ENCODE measurements around the gene CRADD.
"Not testable (repeated sequence)": the region's sequence is repeated elsewhere in the genome, so short reads cannot be mapped to it uniquely, and the experiment has no call there.

The CRADD gene

DNA sequence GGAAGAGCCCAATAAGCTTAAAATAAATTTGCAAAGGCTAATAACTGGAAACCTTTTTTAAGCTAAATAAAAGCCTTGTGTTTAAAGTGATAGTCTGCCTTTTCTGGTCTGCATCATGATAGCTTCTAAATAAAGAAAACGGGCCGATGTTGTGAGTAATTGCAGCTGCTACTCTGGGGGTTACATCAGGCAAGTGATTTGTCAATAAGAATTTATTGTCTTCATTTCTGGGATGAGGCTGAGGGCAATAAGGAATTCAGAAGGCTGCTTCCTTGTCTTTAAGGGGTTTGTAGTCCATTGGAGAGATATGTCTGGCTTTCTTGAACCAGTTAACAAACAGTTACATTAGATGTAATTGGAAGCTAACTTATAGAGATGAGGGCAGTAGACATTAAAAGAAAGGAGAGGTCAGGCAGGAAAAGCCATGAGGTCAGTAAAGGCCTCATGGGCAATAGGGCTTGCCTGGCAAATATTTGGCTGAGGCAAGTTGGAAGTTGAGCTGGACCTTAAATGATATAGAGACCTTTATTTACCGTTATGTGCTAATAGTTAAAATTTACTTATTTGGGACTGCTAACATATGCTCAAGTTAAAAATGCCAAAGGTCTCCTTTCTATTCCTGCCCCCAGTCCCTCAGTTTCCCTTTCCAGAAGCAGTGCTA lies 85.0 kb downstream of the CRADD start:
- DNase-seq, result no peak

DNA sequence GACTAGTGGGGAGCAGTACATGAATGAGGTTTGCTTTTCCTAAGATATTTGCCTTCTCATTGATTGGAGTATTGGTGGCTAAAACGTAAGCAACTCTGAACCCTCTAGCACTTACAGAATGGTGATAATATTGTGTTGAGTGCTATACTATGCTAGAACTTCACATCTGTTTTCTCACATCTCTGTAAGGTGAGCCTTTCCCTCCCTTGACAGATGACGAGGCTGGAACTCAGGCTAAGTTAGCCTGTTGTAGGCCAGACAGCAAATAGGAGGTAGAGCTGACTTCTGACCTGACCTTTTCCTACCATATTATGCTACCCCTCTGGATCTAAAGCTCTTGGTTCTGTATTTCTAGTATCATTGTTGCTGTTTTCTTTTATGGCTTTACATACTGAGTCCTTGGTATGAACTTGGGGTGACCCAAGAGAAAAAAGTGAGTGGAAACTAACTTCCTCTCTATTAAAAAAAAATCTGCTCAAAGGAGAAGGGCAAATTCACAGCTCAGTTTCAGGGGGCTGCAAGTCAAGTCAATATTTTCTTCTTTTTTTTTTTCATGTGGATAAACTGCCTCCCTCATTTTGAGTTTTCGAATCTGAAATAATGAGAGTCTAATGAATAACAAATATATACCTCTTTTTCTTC lies 85.9 kb downstream of the CRADD start:
- no peak for DNase-seq

DNA sequence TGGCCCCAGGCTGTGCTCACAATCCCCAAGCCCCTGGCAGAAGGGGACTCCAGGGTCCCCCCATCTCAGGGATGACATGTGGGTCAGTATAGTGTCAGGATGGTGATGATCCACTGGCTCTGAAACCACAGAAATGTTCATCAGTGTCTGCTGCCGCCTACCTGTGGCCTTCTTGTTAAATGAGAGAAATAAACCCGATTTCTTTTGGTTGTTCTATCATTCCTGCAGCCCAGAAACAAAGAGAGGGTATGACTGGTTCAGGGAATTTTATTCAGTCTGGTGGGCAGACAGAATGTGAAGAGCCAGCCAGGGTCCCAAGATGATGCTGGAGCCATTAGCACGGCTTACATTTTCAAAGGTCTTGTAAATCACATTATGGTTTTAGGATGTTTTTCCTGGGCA lies 86.6 kb downstream of the CRADD start:
- DNase-seq, result no peak

DNA sequence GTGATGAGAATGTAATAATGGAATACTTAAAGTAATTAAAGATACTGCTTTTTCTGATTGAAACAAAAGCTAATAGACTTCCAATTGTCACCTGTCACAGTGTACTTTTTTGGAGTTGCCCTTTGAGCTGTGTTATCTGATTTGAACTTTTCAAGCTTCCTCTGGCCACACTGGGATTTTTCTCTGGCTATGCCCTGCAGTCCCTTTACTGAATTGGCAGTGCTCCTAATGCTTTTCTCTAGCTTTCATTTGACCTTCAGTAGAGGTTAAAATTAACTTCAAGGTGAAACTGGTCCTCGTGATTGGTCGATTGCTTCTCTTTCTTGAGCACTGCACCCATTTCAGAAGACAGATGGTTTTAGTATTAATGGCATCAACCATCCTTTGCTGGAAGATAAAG lies 89.2 kb downstream of the CRADD start:
- DNase-seq, result no peak

DNA sequence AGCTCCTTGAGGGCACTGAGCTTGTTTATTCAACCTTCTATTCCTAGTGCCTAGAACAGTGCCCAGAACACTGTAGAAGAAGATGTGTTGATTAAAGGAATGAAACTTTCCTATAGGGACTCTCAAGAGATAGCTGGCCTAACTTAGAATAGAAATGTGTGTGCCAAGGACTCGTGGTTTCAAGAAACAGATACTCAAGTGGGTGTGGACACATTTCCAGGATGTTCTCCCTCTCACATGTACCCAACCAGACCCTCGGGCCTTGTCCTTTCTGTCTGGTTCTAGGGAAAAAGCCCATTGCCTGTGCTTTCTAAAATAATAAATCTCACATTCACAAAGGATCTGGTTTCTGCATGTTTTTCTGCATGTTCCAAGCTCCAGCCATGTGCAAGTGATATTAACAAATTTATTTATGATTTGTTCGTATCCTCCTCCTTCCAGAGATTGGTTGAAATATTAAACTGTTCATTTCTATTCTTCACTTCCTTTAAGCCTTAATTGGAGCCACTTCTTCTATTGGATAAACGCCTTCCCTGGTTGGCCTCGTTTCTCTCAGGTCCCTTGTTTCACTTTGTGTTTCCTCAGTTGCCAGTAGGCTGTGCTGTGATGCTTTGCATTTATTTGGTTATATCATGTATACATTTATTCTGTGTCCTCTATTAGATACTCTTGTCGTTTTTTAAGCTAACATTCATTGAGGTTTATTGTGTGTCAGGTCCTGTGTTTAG lies 89.8 kb downstream of the CRADD start:
- DNase-seq, result peak; percentile 29

DNA sequence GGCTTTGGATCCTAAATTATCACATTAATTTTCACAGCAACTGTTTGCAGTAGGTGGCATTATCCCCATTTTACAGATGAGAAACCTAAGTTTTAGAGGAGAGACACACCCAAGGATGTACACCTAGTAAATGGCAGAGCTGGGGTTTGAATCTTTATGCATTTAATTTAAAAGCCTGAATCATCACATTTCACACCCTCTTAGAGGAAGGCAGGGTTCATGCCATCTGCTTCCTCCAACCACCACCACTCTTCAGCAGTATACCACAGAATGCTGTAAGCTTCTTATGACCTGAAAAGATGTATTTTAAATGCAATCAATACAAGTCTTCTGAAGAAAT lies 90.3 kb downstream of the CRADD start:
- no peak for DNase-seq

DNA sequence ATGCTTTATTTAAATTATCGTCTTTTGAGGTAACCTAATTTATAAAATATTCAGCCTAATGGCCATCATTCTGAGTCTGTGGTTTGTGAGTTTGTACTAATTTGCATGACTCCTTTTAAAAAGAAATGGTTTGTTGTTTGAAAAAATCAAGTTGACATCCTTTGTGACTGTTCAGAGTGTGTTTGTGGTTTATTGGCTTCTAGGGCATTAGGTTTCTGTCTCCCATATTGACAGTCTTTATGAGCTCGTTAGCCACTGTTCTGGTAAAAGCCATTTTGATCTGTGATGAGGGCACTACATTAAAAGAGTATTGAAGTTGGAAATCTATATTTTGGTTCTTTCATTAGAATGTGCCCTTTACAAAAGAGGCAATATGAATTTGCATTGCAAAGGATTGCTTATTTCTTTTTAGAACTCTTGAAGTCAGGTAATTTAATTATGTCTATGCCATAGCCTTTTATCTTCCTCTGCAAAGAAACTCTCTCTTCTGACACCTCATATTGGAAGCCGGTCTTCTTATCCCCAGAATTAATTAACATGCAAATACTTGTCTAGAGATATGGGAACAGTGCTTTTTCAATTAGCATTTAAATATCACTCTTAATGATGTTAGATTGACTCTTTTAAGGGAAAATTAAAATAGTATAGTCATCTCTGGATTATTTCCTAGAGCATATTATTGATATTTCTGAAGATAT lies 95.0 kb downstream of the CRADD start:
- DNase-seq, result no peak

DNA sequence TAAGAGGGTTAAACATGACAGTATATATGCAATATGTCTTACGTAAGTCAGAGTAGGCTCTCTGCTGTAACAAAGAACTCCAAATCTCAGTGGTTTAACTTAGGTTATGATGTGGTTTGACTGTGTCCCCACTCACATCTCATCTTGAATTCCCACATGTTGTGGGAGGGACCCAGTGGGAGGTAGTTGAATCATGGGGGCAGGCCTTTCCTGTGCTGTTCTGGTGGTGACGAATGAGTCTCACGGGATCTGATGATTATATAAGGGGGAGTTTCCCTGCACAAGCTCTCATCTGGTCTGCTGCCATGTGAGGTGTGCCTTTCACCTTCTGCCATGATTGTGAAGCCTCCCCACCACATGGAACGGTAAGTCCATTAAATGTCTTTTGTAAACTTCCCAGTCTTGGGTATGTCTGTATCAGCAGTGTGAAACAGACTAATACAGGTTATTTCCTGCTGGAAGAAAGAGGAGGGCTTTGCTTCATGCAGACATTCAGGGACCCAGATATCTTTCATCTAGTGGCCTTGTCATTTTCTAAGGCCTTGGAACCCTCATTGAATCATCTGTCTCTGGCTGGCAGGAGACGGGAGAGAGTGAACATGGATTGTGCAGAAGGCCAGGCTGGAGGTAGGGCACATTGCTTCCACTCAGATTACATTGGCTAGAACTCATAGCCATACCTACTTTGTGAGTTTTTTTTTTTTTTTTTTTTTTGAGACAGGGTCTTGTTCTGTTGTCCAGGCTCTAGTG lies 96.1 kb downstream of the CRADD start:
- peak; percentile 40 for DNase-seq

DNA sequence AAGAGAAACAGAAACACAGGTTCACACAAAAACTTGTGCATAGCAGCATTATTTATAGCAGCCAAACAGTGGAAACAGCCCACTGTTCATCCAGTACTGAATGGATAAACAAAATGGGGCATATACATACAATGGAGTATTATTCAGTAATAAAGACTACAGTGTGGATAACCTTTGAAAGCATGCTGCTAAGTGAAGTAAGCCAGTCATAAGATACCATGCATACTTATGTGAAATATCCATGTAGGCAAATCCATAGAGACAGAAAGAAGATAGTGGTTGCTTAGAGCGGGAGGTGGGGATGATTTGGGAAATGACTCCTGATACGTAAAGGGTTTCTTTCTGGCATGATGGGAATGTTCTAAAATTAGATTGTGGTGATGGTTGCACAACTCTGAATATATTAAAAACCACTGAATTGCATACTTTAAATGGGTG lies 99.4 kb downstream of the CRADD start:
- no peak for DNase-seq

DNA sequence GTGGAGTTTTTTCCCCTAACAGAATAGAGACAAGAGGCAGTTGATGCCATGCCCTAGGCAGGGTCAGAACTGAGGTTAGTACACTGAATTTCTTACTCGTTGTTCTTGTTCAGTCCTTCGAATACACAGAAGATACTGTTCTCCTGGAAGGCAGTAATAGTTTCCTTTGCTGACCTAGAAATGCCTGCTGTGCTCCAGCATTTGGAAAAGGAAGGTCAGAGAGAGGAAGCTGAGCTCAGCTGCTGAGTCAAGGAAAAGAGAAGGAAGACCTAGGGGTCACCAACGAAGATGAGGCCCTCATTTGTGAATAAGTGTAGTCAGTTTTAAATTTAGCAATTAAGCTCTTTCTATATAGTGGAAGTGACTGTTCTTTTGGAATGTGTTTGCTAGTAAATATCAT lies 100.1 kb downstream of the CRADD start:
- no peak for DNase-seq

DNA sequence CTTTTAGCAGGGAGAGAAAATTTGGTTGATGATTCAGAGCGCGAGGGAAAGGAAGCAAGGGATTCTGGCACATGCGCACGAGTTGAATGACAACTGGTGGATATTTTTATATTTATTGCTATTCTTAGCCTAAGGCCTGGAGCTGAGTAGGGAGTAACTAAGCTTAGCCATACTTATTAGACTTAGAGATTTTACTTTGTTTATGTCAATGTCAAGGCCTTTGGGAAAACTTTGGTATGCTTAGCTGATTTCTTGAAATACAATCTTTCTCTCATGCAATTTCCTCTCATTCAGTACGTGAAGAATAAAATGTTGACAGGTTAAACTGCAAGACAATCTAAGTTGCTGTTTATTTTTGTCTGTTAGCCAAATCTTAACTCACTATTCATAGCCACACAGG lies 101.1 kb downstream of the CRADD start:
- DNase-seq, result no peak

DNA sequence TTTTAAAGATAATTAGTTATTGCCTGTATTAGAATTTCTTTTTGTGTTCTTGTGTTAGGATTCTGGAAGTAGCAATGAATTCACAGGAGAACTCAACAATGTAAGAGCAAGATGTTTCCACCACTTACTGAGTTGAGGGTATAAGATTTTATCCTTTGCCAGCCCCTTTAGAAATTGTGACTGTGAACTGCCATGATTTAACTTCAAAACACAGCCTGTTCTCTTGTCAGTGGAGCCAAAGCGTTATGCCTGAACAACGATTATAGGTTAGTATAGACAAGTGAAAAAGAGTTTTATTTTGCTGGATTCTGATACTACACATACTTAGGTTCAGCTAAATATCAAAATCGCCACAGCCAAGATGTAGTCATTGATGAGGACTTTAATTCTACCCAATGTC lies 101.6 kb downstream of the CRADD start:
- DNase-seq, result no peak

DNA sequence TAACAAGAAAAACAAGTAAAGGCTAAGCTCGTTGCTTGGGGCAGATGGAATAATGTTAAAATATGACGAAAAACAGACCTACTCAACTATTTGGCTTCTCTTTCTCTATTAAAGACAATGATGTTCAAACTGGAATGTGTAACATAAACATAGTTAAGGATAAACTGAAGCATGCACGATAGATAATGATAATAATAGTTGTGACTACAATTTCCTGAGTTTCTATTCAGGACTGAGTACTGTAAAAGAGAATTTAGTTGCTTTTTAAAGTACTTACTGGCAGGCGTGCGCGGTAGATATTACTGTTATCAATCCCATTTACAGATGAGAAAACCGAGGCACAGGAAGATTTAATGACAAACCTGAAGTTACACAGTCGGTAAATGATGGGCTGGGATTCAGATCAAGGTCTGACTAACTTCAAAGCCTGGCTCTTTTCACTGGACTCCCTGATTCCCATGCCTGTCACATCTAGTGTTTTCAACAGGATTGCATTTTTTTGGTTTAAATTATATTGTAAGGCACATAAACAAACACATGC lies 103.0 kb downstream of the CRADD start:
- no peak for DNase-seq

DNA sequence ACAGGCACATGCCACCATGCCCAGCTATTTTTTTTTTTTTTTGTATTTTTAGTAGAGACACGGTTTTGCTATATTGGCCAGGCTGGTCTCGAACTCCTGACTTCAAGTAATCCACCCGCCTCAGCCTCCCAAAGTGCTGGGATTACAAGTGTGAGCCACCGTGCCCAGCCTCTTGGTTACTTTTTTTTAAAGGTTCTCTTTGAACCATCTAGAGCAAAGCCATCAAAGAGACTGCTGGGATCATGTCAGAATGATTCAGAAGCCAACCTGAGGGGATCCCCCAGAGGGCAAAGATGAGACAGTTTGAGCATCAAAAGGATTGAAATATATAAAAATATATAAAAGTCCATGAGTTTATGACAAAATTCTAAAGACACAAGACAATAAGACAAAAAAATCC lies 103.7 kb downstream of the CRADD start:
- not testable (repeated sequence) for DNase-seq

DNA sequence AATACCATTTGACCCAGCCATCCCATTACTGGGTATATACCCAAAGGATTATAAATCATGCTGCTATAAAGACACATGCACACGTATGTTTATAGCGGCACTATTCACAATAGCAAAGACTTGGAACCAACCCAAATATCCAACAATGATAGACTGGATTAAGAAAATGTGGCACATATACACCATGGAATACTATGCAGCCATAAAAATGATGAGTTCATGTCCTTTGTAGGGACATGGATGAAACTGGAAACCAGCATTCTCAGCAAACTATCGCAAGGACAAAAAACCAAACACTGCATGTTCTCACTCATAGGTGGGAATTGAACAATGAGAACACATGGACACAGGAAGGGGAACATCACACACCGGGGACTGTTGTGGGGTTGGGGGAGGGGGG lies 104.8 kb downstream of the CRADD start:
- DNase-seq, result not testable (repeated sequence)

DNA sequence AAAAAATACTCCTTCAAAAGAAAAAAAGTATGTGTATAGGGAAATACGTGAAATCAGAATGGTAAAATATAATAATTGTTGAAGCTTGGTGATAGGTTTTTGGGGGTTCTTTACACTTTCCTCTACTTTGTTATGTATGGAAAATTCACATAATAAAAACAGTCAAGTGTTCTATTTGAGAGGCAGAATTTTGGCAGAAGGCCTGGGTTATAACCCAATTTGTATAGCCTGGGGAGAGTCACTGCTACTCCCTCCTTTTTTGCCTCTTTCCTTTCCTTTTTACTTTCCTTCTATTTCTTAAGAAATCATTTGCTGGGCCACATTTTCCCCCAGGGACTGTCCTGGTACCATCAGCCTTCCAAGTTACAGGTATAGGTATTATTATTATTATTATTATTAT lies 105.7 kb downstream of the CRADD start:
- DNase-seq, result no peak

DNA sequence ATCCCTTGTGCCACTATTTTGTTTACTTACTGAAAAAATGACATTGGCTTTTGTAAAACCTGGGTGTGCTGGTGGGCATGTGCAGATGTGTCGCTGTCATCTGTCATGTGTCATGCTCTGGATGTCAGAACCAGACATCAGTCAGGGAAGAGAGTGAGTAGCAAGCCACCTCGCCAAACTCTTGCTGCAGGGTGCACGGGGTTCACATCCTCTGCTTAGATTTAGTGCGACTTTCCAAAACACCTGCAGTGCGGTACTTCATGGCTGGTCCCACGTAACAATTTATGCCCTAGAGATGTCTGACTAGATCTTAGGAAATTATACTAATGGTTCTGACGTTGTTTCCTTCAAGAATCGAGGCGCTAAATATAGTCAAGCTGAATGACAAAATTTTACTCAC lies 106.7 kb downstream of the CRADD start:
- no peak for DNase-seq

DNA sequence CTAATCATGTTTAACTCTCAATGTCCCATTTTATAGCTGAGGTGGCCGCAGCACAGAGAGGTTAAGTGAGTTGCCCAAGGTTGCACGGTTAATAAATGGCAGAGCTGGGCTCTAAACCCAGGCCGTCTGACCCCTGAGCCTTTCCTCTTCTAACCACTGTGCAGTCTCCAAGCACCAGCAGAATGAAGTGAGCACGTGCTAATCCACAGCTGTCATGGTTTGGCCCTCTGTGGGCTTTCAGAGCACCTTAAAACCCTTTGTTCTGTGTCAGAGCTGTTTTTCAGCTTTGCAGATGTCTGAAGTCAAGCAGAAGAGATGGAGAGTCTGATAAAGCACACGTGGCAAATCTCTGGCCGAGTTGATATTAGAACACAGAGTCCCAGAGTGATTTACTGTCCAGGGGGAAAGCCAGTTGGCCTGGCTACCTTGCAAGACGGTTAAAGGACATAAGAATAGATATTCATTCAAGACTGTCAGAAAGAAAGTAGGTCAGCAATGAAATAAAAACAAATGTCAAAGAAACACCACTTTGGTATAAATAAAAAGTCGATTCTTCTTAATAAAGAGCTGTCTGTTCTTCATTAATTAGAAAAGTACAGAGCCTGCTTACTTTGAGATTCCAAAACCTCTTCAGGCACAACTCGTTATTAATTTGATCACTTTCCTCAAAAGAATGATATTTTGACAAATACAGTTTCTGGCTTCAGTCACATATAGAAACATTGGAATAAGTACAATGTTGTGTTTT lies 107.3 kb downstream of the CRADD start:
- DNase-seq, result no peak

DNA sequence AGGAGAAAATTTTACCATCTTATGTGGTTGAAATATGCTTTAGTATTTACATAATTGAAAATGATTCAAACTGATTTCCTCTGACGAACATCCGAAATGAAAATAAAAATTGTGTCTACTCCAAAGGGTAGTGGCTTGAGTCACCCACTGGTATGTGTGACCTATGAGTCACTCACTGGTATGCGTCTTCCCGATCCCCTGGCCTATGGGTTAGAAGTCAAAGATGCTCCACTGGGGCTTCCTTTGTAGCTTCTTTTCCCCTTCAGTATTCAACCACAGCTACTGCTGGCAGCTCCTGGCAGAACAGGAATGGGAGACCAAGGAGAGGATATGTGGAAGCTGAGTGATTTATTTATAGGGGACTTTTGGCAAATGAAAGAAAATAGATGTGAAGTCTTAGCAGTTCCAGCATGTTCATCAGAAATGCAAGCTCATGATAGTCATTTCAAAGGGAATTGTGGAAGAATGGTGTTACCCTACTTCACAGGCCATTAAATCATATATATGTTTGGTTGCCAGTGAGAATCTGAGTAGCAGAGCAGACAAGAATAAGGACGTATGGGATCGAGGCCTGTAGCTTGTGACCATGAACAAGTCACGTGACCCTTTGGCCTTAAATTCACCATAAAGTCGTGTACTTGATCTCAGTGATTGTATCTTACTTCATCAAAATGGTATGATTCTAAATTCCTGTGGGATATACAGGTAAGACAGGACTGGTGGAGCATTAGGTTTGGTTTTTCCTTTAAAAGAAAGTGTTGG lies 108.3 kb downstream of the CRADD start:
- DNase-seq, result no peak

DNA sequence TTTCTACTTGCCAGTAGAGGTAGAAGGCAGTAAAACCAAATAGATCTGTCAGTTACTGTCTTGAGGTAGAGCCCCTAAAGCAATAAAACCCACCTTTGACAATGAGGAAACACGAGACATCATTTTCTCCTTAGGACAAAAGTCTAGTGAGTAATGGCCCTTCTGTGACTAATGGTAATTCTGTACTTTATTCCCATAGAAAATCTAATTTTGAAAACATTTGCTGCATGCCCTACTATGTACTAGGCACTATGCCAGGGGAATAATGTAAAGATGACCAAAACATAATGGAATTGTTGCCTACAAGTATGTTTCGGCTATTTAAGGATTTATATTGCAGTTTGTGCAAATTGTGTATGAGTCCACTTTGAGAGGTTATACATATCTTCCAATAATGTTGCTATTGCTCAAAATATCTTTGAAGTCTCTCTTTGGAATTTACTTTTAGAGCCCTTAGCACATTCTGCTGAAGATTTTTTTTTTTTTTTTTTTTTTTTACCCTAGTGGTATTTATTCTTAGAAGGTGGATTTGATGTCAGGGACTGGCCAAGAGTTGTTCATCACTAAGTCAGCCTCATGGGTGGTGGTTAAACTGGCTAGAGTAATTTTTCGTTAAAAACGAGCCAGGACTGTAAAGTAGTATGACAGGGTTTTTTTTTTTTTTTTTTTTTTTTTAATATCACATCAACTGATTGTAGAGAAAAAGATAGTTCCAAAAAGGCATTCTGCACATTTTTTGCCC lies 109.7 kb downstream of the CRADD start:
- DNase-seq, result no peak

All from activated T-cell treated with anti-CD3 and anti-CD28 coated beads for 4 hours (primary cell).